Kidney glomerular epithelial cell (primary cell): ENCODE measurements around the gene ITSN1.
A peak's percentile ranks its signal among the peaks of the same experiment; 100 is the strongest.
"Not testable (repeated sequence)": the region's sequence is repeated elsewhere in the genome, so short reads cannot be mapped to it uniquely, and the experiment has no call there.

Experiments
- DNase-seq: peaks from one replicate; lab custom pipeline; 2025; lab: John Stamatoyannopoulos, UW

The ITSN1 gene

GRCh38 chr21:33682992-33683627 lies 40.8 kb downstream of the ITSN1 start:
- DNase-seq, result peak; percentile 98

GRCh38 chr21:33684068-33684467 lies 41.8 kb downstream of the ITSN1 start:
- no peak for DNase-seq

- DNase-seq, result no peak
Observed at GRCh38 chr21:33684923-33685560, 42.7 kb downstream of the ITSN1 start.

GRCh38 chr21:33685613-33686197 lies 43.4 kb downstream of the ITSN1 start:
- DNase-seq, result peak; percentile 76

GRCh38 chr21:33686386-33686785 lies 44.1 kb downstream of the ITSN1 start:
- no peak for DNase-seq

- no peak for DNase-seq
Observed at GRCh38 chr21:33687634-33688033, 45.3 kb downstream of the ITSN1 start.

GRCh38 chr21:33688353-33688752 lies 46.1 kb downstream of the ITSN1 start:
- no peak for DNase-seq

- DNase-seq, result no peak
Observed at GRCh38 chr21:33690874-33691273, 48.6 kb downstream of the ITSN1 start.

- DNase-seq, result no peak
Observed at GRCh38 chr21:33691945-33692603, 49.8 kb downstream of the ITSN1 start.

GRCh38 chr21:33695813-33696212 lies 53.5 kb downstream of the ITSN1 start:
- no peak for DNase-seq

GRCh38 chr21:33696465-33696864 lies 54.2 kb downstream of the ITSN1 start:
- DNase-seq, result no peak

GRCh38 chr21:33698087-33698860 lies 56.0 kb downstream of the ITSN1 start:
- no peak for DNase-seq

- DNase-seq, result no peak
Observed at GRCh38 chr21:33699277-33699676, 57.0 kb downstream of the ITSN1 start.

- DNase-seq, result no peak
Observed at GRCh38 chr21:33700491-33700890, 58.2 kb downstream of the ITSN1 start.

- DNase-seq, result no peak
Observed at GRCh38 chr21:33703750-33704606, 61.7 kb downstream of the ITSN1 start.

GRCh38 chr21:33707846-33708245 lies 65.5 kb downstream of the ITSN1 start:
- DNase-seq, result no peak

- no peak for DNase-seq
Observed at GRCh38 chr21:33708874-33709273, 66.6 kb downstream of the ITSN1 start.

GRCh38 chr21:33712022-33712803 lies 69.9 kb downstream of the ITSN1 start:
- no peak for DNase-seq

GRCh38 chr21:33721081-33721480 lies 78.8 kb downstream of the ITSN1 start:
- DNase-seq, result no peak

GRCh38 chr21:33729139-33729538 lies 86.8 kb downstream of the ITSN1 start:
- DNase-seq, result not testable (repeated sequence)
